Measurements from ENCODE around the gene MINDY1.
A peak's percentile ranks its signal among the peaks of the same experiment; 100 is the strongest.

The MINDY1 gene

DNA sequence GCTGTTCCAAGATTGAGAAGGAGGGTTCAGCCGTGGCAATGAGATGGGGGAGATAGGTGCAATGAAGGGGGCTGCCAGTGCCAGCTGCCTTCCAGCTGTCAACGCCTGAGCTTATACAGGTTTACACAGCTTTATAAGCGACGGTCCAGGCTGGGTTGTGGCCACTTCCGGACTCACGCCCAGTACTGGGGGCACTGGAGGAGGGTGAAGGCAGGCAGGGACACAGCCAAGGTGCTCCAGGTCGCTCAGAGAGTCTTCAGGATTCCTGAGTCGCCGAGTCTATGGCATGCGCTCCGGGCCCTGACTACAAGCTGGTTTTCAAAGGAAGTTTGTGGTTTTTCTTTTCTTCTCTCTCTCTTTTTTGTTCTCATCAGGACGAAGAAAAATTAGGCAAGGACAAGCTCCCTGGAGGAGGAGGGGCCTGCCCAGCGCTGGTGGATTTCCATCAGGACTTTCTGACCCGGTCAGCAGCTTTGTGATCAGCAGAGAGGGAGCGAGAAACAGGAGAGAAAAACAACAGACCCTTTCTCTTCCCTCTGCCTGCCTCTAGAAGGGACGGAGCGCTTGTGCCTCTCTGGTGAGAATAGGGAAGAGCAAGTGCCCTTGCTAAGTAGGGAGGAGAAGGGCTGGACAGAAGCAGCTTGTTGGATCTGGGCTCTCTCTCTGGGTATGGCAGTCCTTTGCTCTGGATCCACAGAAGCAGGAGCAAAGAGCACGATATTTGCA is at the start of gene MINDY1:
Gene MINDY1 (minus strand): TSS at position 576 of the 726 bp plus-strand sequence. CDS start 4,285 bp downstream, outside the sequence.
- peak; percentile 24 for DNase-seq (ENCODE audit: low spot score)

DNA sequence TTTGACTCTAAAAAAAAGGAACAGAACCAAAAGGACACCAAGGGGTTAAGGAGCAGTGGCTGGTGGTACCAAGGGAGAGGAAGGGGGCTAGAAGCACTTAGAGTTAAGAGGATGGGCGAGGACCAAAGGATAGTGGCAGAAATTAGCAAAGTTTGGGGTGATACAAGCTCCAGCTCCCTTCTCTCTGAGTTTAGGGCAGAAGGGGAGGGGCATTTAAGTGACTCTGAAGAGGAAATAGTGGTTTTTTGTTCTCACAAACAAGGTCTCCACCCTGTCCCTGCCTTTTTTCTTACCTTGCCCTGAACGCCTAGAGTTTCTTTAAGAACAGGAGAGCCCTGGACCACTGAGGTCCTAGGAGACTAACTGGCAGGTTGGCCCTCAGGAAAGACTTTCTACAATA is 49.4 kb upstream of the MINDY1 start:
- DNase-seq (ENCODE audit: low spot score): peak; percentile 76

- DNase-seq (ENCODE audit: low spot score): no peak
Observed at GRCh38 chr1:151055581-151055980, 48.9 kb upstream of the MINDY1 start.

GRCh38 chr1:151054971-151055547 is 48.4 kb upstream of the MINDY1 start:
- no peak for DNase-seq (ENCODE audit: low spot score)

DNA sequence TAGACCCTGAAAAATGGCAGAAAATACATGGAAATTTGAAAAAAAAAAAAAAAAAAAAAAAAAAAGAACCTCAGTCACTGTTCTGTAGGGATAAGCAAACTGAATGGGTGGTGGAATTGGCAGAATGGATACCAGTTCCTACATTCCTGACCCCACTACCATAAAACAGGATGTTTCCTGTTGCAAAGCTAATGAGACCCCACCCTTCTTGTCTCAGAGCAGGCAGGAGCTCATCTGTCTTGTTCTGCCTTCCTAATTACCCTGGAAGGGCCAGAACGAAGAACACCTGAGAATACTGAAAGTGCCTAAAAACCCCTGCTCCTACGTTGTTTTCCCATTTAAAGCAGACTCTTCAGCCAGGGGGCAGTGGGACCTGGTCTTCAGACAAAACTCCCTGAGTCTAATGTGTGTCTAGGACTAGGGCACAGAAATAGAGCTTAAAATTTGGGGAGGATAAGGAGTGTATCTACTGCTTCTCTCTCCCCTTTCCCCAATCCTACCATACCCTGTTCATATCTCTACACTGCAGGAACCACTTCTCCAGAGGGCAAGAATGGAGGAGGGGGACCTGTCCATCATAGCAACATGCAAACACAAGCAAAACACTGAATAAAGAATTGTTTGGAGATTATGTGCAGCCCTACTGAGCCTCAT is 44.8 kb upstream of the MINDY1 start:
- no peak for DNase-seq (ENCODE audit: low spot score)

- DNase-seq (ENCODE audit: low spot score): no peak
Observed at GRCh38 chr1:151050051-151050688, 43.5 kb upstream of the MINDY1 start.

- no peak for DNase-seq (ENCODE audit: low spot score)
Observed at GRCh38 chr1:151049458-151049857, 42.8 kb upstream of the MINDY1 start.

DNA sequence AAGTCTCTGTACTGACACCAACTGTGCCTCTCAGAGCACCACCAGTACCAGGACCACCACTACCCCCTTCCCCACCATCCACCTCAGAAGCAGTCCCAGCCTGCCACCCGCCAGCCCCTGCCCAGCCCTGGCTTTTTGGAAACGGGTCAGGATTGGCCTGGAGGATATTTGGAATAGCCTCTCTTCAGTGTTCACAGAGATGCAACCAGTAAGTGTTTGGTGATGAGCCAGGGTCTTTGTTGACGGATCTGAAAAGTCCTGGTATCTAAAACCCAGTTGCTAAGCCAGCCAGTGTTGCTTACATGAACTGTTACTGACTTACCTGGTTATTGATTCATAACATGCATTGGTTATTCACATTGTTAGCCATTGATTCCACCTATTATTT is 41.9 kb upstream of the MINDY1 start:
- DNase-seq (ENCODE audit: low spot score): no peak

GRCh38 chr1:151047925-151048644 is 41.4 kb upstream of the MINDY1 start:
- peak; percentile 65 for DNase-seq (ENCODE audit: low spot score)

DNA sequence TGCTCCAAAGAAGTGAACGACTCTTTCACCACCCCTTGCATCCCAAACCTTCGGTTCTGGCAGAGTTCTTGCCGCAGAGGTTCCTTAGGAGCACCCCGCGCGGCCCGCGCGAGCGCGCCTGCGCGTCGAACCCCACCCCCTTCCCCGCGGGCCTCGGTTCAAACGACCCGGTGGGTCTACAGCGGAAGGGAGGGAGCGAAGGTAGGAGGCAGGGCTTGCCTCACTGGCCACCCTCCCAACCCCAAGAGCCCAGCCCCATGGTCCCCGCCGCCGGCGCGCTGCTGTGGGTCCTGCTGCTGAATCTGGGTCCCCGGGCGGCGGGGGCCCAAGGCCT is 40.9 kb upstream of the MINDY1 start, which contains the start of gene C1orf56:
Gene C1orf56 (plus strand): TSS at position 161 of the 334 bp plus-strand sequence. CDS start 97 bp downstream, at position 258.
- DNase-seq (ENCODE audit: low spot score): peak; percentile 60

GRCh38 chr1:151043163-151043562 is 36.5 kb upstream of the MINDY1 start:
- DNase-seq (ENCODE audit: low spot score): peak; percentile 26

DNA sequence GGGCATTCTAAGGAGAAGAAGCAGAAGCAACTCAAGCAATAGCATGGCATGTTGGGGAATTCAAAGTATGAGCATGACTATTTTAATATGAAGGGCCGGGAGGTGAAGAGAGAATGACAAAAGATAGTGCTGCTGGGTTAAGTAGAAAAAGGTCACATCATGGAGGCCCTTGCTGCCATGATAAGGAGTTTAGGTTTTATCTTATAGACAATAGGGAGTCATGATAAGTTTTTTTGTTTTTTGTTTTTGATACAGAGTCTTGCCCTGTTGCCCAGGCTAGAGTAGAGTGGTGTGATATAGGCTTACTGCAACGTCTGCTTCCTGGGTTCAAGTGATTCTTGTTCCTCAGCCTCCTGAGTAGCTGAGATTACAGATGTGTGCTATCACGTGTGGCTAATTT is 32.8 kb upstream of the MINDY1 start:
- DNase-seq (ENCODE audit: low spot score): no peak

DNA sequence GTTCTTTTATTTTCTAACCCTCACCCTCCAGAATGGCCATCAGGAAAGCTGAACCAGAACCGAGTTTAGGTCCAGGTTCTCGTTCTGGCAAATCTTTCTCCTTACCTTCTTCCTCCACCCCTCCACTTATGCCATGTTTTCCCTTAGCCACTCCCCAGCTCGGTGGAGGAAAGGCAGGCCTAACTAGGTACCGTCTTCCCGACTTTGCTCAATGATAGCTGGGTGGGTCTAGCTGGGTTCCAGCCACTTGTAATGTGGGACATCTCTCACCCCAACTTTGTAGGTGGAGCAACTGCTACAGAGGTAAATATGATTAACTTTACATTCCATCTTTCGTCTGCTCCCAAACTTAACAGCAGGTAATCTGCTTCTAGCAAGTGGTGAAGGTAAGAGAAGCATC is 30.3 kb upstream of the MINDY1 start:
- DNase-seq (ENCODE audit: low spot score): no peak

DNA sequence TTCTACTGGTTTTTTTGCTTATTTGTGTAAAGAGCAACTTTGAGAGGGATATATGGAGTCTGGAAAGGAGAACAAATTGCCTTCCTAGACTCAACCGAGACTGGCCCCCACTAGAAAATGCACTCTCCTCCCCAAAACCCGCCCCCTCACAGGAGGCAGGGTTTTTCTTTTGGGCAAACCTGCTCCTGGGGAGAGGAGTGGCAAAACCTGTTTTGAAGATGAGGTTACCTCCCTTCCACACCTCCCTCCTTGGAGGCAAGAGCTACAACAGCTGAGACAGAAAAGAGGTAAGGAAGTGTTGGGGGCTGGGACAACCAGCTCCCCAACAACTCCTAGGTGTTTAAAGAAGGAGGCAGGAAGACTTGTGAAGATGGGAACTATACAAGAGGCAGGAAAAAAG is 29.7 kb upstream of the MINDY1 start, which contains the start of gene BNIPL:
Gene BNIPL (plus strand): TSS at position 231 of the 400 bp plus-strand sequence. CDS start 140 bp downstream, at position 371.
- DNase-seq (ENCODE audit: low spot score): no peak

GRCh38 chr1:151035167-151035566 is 28.5 kb upstream of the MINDY1 start:
- no peak for DNase-seq (ENCODE audit: low spot score)

GRCh38 chr1:151032164-151032563 is 25.5 kb upstream of the MINDY1 start:
- no peak for DNase-seq (ENCODE audit: low spot score)

GRCh38 chr1:151026460-151026859 is 19.8 kb upstream of the MINDY1 start:
- no peak for DNase-seq (ENCODE audit: low spot score)

- peak; percentile 91 for DNase-seq (ENCODE audit: low spot score)
Observed at GRCh38 chr1:151024540-151025146, 17.9 kb upstream of the MINDY1 start.

DNA sequence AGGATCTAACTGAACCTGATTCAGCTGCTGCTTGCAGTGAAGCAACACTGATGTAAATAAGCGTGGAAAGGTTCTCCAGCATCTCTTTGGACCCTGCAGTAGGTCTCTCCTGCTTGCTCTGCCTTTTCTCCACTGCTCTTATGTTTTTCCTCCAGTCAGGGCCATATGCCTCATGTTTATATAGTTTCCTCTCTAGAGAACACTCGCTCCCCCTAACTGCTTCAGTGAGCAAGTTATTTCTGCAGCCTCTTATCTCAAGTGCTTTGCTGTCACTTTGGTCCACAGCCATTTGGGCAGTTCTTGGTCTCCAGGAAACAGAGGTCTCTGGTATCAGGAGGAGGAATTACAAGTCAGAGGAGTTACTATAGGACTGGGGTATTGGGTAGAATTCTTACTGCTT is 6.8 kb upstream of the MINDY1 start:
- DNase-seq (ENCODE audit: low spot score): no peak

GRCh38 chr1:151012684-151013471 is 6.2 kb upstream of the MINDY1 start:
- no peak for DNase-seq (ENCODE audit: low spot score)
